Ascending aorta (tissue), 2 donors: ENCODE measurements around the gene CBFA2T2. TPM values are rescaled to one million over a fixed set of nuclear protein-coding genes. Genes with fewer than 3 reads are reported as not detected.
A peak's percentile ranks its signal among the peaks of the same experiment; 100 is the strongest.

Experiments used
- DNase-seq, 2 donors: peaks; one replicate each; pipeline ENCODE4 v3.0.0-alpha.2; 2019; ENCODE audit warnings: low spot score in 2 of 2
- H3K27ac ChIP-seq, 2 donors: fragments of 200-600 bp; sonication (generic); one replicate each; pipeline ENCODE4 v1.5.1; 2016 to 2017; ENCODE audit warnings: mild to moderate bottlenecking in 1 of 2
- H3K27me3 ChIP-seq: fragments of 200-600 bp; sonication (generic); one replicate; pipeline ENCODE4 v1.5.1; 2017
- H3K36me3 ChIP-seq, 2 donors: fragments of 200-600 bp; sonication (generic); one replicate each; pipeline ENCODE4 v1.5.1; 2016
- H3K4me1 ChIP-seq, 2 donors: fragments of 200-600 bp; sonication (generic); one replicate each; pipeline ENCODE4 v1.5.1; 2016 to 2017; ENCODE audit warnings: mild to moderate bottlenecking in 1 of 2
- H3K4me3 ChIP-seq, 2 donors: fragments of 200-600 bp; sonication (generic); one replicate each; pipeline ENCODE4 v1.5.1; 2016 to 2017; ENCODE audit warnings: mild to moderate bottlenecking in 1 of 2
- H3K9me3 ChIP-seq, 2 donors: fragments of 200-600 bp; sonication (generic); one replicate each; pipeline ENCODE4 v1.5.1; 2016
- CTCF ChIP-seq, 3 experiments: fragments of 200-600 bp in 2 of 3; fragments of 450-650 bp in 1 of 3; sonication (generic) in 2 of 3; IDR thresholded peaks; one replicate each; pipeline ENCODE4 v1.5.1; 2016 to 2019; ENCODE audit warnings: antibody characterized with exemption in 3 of 3, mild to moderate bottlenecking in 1 of 3, moderate library complexity in 1 of 3
- intact Hi-C: fragments of 100-400 bp; cut with DNase I; formaldehyde crosslinking; loops from one replicate; pipeline ENCODE4 v1.15.1; 2023
- total RNA-seq: library from RNA; depleted of rRNA; stranded (reverse); fragments of >200 nt; gene quantifications from one replicate; pipeline ENCODE4 v1.1.0, GENCODE V29; 2016

Gene CBFA2T2
- total RNA-seq, 1 donor from 2014 or later: 22.4 TPM

GRCh38 chr20:33675136-33675959, 185.5 kb downstream of the CBFA2T2 start:
- no peak for TF ChIP-seq CTCF (IDR thresholded peaks at IDR 0.05)
- peak overlapping the region; percentile 67 to 84 for H3K4me3 ChIP-seq
- no peaks in the 10 kb centered on the region for H3K27me3 ChIP-seq
- intact Hi-C loops: loop anchor here (2.0 kb wide), 1 partner anchor 57 kb away; no protein-coding TSS in a partner anchor
- peak overlapping the region; percentile 96 to 97 for H3K27ac ChIP-seq
- peaks cover 15 to 51% of the 10 kb centered on the region in 2 donors for H3K4me1 ChIP-seq
- no peaks in the 10 kb centered on the region for H3K9me3 ChIP-seq
- H3K36me3 ChIP-seq: no peaks in the 10 kb centered on the region
- DNase-seq: peak in 1 of 2 donors; percentile 87

GRCh38 chr20:33676121-33676520, 186.2 kb downstream of the CBFA2T2 start:
- Histone ChIP-seq H3K9me3 (no peaks in the 10 kb centered on the region), H3K4me1 (peaks cover 20 to 50% of the 10 kb centered on the region in 2 donors), H3K27ac (peak overlapping the region; percentile 96 to 97), H3K36me3 (no peaks in the 10 kb centered on the region), H3K27me3 (no peaks in the 10 kb centered on the region), H3K4me3 (peak overlapping the region in 1 of 2 donors; percentile 84)
- intact Hi-C loops: no loop called here
- no peak for DNase-seq
- no peak for TF ChIP-seq CTCF (IDR thresholded peaks at IDR 0.05)

GRCh38 chr20:33676652-33677645, 187.1 kb downstream of the CBFA2T2 start:
- Histone ChIP-seq H3K4me1 (peaks cover 23 to 49% of the 10 kb centered on the region in 2 donors), H3K27ac (peak overlapping the region; percentile 96 to 97), H3K9me3 (no peaks in the 10 kb centered on the region), H3K4me3 (no peak overlapping the region), H3K36me3 (no peaks in the 10 kb centered on the region), H3K27me3 (no peaks in the 10 kb centered on the region)
- DNase-seq: no peak
- TF ChIP-seq CTCF (IDR thresholded peaks at IDR 0.05): no peak
- intact Hi-C loops: no loop called here

GRCh38 chr20:33677991-33678702, 188.3 kb downstream of the CBFA2T2 start:
- Histone ChIP-seq H3K9me3 (no peaks in the 10 kb centered on the region), H3K4me3 (no peak overlapping the region), H3K27ac (peak overlapping the region in 1 of 2 donors; percentile 97), H3K27me3 (no peaks in the 10 kb centered on the region), H3K36me3 (no peaks in the 10 kb centered on the region), H3K4me1 (peaks cover 23 to 40% of the 10 kb centered on the region in 2 donors)
- intact Hi-C loops: no loop called here
- TF ChIP-seq CTCF (IDR thresholded peaks at IDR 0.05): no peak
- no peak for DNase-seq
